Stimulated activated CD4-positive, alpha-beta T cell treated with anti-CD3 and anti-CD28 coated beads, Interleukin-2, amount 100 ng/mL, for 48 hours (primary cell): Measurements from ENCODE around the gene OSBPL10.

Experiments used
- DNase-seq, 2 donors: peaks; one replicate each; pipeline ENCODE4 v3.0.0-alpha.2; 2020

Gene OSBPL10

GRCh38 chr3:31763731-31764130 is 217.3 kb downstream of the OSBPL10 start:
- DNase-seq, result no peak

GRCh38 chr3:31762888-31763351 is 218.1 kb downstream of the OSBPL10 start:
- DNase-seq, result no peak

- no peak for DNase-seq
Measured at GRCh38 chr3:31762097-31762764, 218.8 kb downstream of the OSBPL10 start.

GRCh38 chr3:31760654-31761053 is 220.4 kb downstream of the OSBPL10 start:
- no peak for DNase-seq

- DNase-seq, result no peak
Measured at GRCh38 chr3:31758322-31758965, 222.6 kb downstream of the OSBPL10 start.

GRCh38 chr3:31755926-31756658 is 225.0 kb downstream of the OSBPL10 start:
- peak in 1 of 2 donors; percentile 21 for DNase-seq

- DNase-seq, result no peak
Measured at GRCh38 chr3:31754575-31755278, 226.3 kb downstream of the OSBPL10 start.

- DNase-seq, result no peak
Measured at GRCh38 chr3:31753050-31753425, 228.0 kb downstream of the OSBPL10 start.

- no peak for DNase-seq
Measured at GRCh38 chr3:31752305-31753049, 228.6 kb downstream of the OSBPL10 start.

GRCh38 chr3:31750341-31750740 is 230.7 kb downstream of the OSBPL10 start:
- DNase-seq, result no peak

- DNase-seq, result no peak
Measured at GRCh38 chr3:31748933-31749295, 232.1 kb downstream of the OSBPL10 start.

- DNase-seq, result no peak
Measured at GRCh38 chr3:31748281-31748932, 232.7 kb downstream of the OSBPL10 start.

GRCh38 chr3:31747785-31748184 is 233.3 kb downstream of the OSBPL10 start:
- DNase-seq, result no peak

- no peak for DNase-seq
Measured at GRCh38 chr3:31744913-31745312, 236.1 kb downstream of the OSBPL10 start.

- DNase-seq, result no peak
Measured at GRCh38 chr3:31743331-31744089, 237.6 kb downstream of the OSBPL10 start.

GRCh38 chr3:31740397-31740796 is 240.7 kb downstream of the OSBPL10 start:
- no peak for DNase-seq

GRCh38 chr3:31738412-31738811 is 242.7 kb downstream of the OSBPL10 start:
- no peak for DNase-seq

GRCh38 chr3:31735667-31736066 is 245.4 kb downstream of the OSBPL10 start:
- DNase-seq, result no peak

- no peak for DNase-seq
Measured at GRCh38 chr3:31733234-31733667, 247.8 kb downstream of the OSBPL10 start.

GRCh38 chr3:31732548-31732947 is 248.5 kb downstream of the OSBPL10 start:
- no peak for DNase-seq

GRCh38 chr3:31729573-31729972 is 251.5 kb downstream of the OSBPL10 start:
- DNase-seq, result no peak
